IMR-90 (cell line): ENCODE results near the gene RUFY4. TPM values are rescaled to one million over a fixed set of nuclear protein-coding genes. Genes with fewer than 3 reads are reported as not detected.

Source experiments
- ATAC-seq: fragments of 200-7000 bp; cut with Tn5 transposase; 2 replicates; pipeline ENCODE4 v1.9.1; 2020; ENCODE audit warnings: low read depth, mild to moderate bottlenecking, moderate library complexity
- BruUV-seq: library from RNA; stranded (reverse); fragments of 400-500 nt; replicated peaks from 2 replicates; lab custom pipeline; 2021; lab: Mats Ljungman, UMichigan
- CTCF ChIA-PET: fragments of 300-600 bp; formaldehyde crosslinking; extraction: SDS; loops from one replicate; lab custom pipeline; 2021; ENCODE audit warnings: antibody characterized with exemption; lab: Yijun Ruan, JAX
- POLR2A ChIA-PET: fragments of 300-600 bp; sonication (Branson Sonifier 250); formaldehyde crosslinking; loops from one replicate; lab custom pipeline; 2022; ENCODE audit warnings: antibody characterized with exemption; ENCODE audit not compliant: unreplicated experiment; lab: Charles Lee
- DNase-seq: peaks from one replicate; pipeline ENCODE4 v3.0.0; 2013
- H2AFZ ChIP-seq: replicated peaks from 2 replicates; pipeline ENCODE3; 2013; ENCODE audit warnings: low read length, mild to moderate bottlenecking; ENCODE audit not compliant: poor library complexity
- H2AK5ac ChIP-seq: 2 replicates; pipeline ENCODE4 v1.6.1; 2013; ENCODE audit warnings: low read depth, low read length, inconsistent platforms
- H2AK9ac ChIP-seq: replicated peaks from 2 replicates; pipeline ENCODE3; 2013; ENCODE audit warnings: mild to moderate bottlenecking, low read depth, low read length, moderate library complexity; ENCODE audit not compliant: poor library complexity
- H2BK120ac ChIP-seq: 2 replicates; pipeline ENCODE4 v1.6.1; 2013; ENCODE audit warnings: low read depth, low read length, inconsistent platforms
- H2BK15ac ChIP-seq: 3 replicates; pipeline ENCODE4 v1.6.1; 2013; ENCODE audit warnings: low read depth, low read length, inconsistent platforms
- H2BK20ac ChIP-seq: 2 replicates; pipeline ENCODE4 v1.6.1; 2013; ENCODE audit warnings: low read depth, mild to moderate bottlenecking, inconsistent platforms, low read length, moderate library complexity
- H2BK5ac ChIP-seq: 2 replicates; pipeline ENCODE4 v1.6.1; 2013; ENCODE audit warnings: mild to moderate bottlenecking, low read depth, low read length, inconsistent platforms; ENCODE audit not compliant: poor library complexity, severe bottlenecking
- H3K14ac ChIP-seq: replicated peaks from 2 replicates; pipeline ENCODE4 v1.6.1; 2013; ENCODE audit warnings: low read depth, low read length, inconsistent platforms
- H3K18ac ChIP-seq: 2 replicates; pipeline ENCODE4 v1.6.1; 2013; ENCODE audit warnings: low read depth, low read length, control low read depth
- H3K23ac ChIP-seq: 2 replicates; pipeline ENCODE4 v1.6.1; 2013; ENCODE audit warnings: low read depth, low read length, inconsistent platforms
- H3K27ac ChIP-seq: 2 replicates; pipeline ENCODE4 v1.5.1; 2013; ENCODE audit warnings: mild to moderate bottlenecking, control low read depth, low read length; ENCODE audit not compliant: insufficient read depth
- H3K27me3 ChIP-seq: 2 replicates; pipeline ENCODE4 v1.6.1; 2013; ENCODE audit warnings: low read length; ENCODE audit not compliant: control insufficient read depth, insufficient read depth
- H3K36me3 ChIP-seq: 2 replicates; pipeline ENCODE4 v1.6.1; 2013; ENCODE audit warnings: low read length, mixed read lengths; ENCODE audit not compliant: control insufficient read depth, insufficient read depth
- H3K4ac ChIP-seq: 2 replicates; pipeline ENCODE4 v1.6.1; 2013; ENCODE audit warnings: low read depth, low read length, inconsistent platforms
- H3K4me1 ChIP-seq: 2 replicates; pipeline ENCODE4 v1.6.1; 2013; ENCODE audit warnings: low read length, mixed read lengths; ENCODE audit not compliant: control insufficient read depth, insufficient read depth
- H3K4me2 ChIP-seq: 2 replicates; pipeline ENCODE4 v1.6.1; 2013; ENCODE audit warnings: low read depth, mild to moderate bottlenecking, control low read depth, low read length, moderate library complexity
- H3K4me3 ChIP-seq: 2 replicates; pipeline ENCODE4 v1.5.1; 2013; ENCODE audit warnings: low read depth, mild to moderate bottlenecking, control low read depth, low read length, moderate library complexity; ENCODE audit not compliant: insufficient read depth
- H3K56ac ChIP-seq: 2 replicates; pipeline ENCODE4 v1.6.1; 2013; ENCODE audit warnings: low read length, inconsistent platforms; ENCODE audit not compliant: insufficient read depth; ENCODE audit errors: extremely low read depth
- H3K79me1 ChIP-seq, 2 experiments: 2 replicates each; pipeline ENCODE4 v1.6.1; 2013; ENCODE audit warnings: low read length in 2 of 2, inconsistent platforms in 1 of 2, low read depth in 1 of 2
- H3K9ac ChIP-seq: 2 replicates; pipeline ENCODE4 v1.6.1; 2013; ENCODE audit warnings: low read depth, low read length, control low read depth
- H3K9me1 ChIP-seq: 2 replicates; pipeline ENCODE4 v1.6.1; 2013; ENCODE audit warnings: low read length, inconsistent platforms; ENCODE audit not compliant: insufficient read depth
- H3K9me3 ChIP-seq: 2 replicates; pipeline ENCODE4 v1.6.1; 2013; ENCODE audit warnings: low read length; ENCODE audit not compliant: control insufficient read depth, insufficient read depth
- H4K20me1 ChIP-seq: 2 replicates; pipeline ENCODE4 v1.6.1; 2013; ENCODE audit warnings: low read length, inconsistent platforms; ENCODE audit not compliant: insufficient read depth
- H4K5ac ChIP-seq: 2 replicates; pipeline ENCODE4 v1.6.1; 2013; ENCODE audit warnings: mild to moderate bottlenecking, low read depth, low read length, control low read depth
- H4K8ac ChIP-seq, 2 experiments: 2 replicates each; pipeline ENCODE4 v1.6.1; 2013; ENCODE audit warnings: low read depth in 2 of 2, low read length in 2 of 2, control low read depth in 1 of 2, inconsistent platforms in 1 of 2
- H4K91ac ChIP-seq: 2 replicates; pipeline ENCODE4 v1.6.1; 2013; ENCODE audit warnings: low read depth, low read length, inconsistent platforms; ENCODE audit not compliant: insufficient read depth
- CHD1 ChIP-seq: IDR thresholded peaks from 2 replicates; pipeline ENCODE4 v1.6.1; 2012; ENCODE audit warnings: low read depth, low read length, improper control_type of control experiment
- USF2 ChIP-seq: fragments of 150-350 bp; IDR thresholded peaks from 2 replicates; pipeline ENCODE4 v1.6.1; 2017; ENCODE audit warnings: mild to moderate bottlenecking, antibody characterized with exemption, low read length, low read depth
- WGBS, 2 experiments: methylation state at CpG; one replicate each; pipeline versions ENCODE4 v1.1.5 to v1.1.7; 2013; ENCODE audit warnings: missing lambda C conversion rate in 2 of 2; ENCODE audit not compliant: insufficient read length in 1 of 2; ENCODE audit errors: extremely low coverage in 2 of 2; 5-methylcytosine and 5-hydroxymethylcytosine counted together
- dilution Hi-C: fragments of 300-500 bp; cut with HindIII; formaldehyde crosslinking; loops from one replicate; pipeline ENCODE4 v1.14.3; 2018; ENCODE audit warnings: low sequenced_read_pairs; ENCODE audit not compliant: unreplicated experiment
- in situ Hi-C: fragments of 300-500 bp; cut with MboI; formaldehyde crosslinking; loops from 3 replicates; pipeline ENCODE4 v1.14.3; 2019; ENCODE audit warnings: low sequenced_read_pairs, inconsistent platforms, mixed read lengths
- intact Hi-C: fragments of 100-400 bp; cut with micrococcal nuclease; formaldehyde crosslinking; loops from 2 replicates; pipeline ENCODE4 v1.10.0; 2022
- polyA plus RNA-seq, 3 experiments: library from polyadenylated mRNA; depleted of rRNA; stranded (reverse); fragments of >200 nt; gene quantifications; 2 replicates each; pipeline ENCODE4 v1.2.3, GENCODE V29; 2012; ENCODE audit warnings: low replicate concordance in 1 of 3
- total RNA-seq: library from RNA; depleted of rRNA; stranded (reverse); fragments of >200 nt; gene quantifications from 2 replicates; pipeline ENCODE4 v1.2.3, GENCODE V29; 2012

RUFY4 gene
- total and polyA plus RNA-seq, 2 of the 4 experiments (the other 2 are of a cell fraction) = not detected

GRCh38 chr2:218130377-218130776 lies 61.3 kb downstream of the RUFY4 start:
- CTCF ChIA-PET = no interaction called here
- H4K20me1 ChIP-seq = no peaks in the 10 kb centered on the region
- H3K4me2 ChIP-seq = no peak overlapping the region
- H4K5ac ChIP-seq = no peak overlapping the region
- TF ChIP-seq USF2 = no peak
- no peak for TF ChIP-seq CHD1
- H3K9ac ChIP-seq = no peak overlapping the region
- WGBS, 2 experiments = no CpG with 5 or more reads among the region's 2 CpGs
- no peak overlapping the region for H3K4ac ChIP-seq
- H4K8ac ChIP-seq = no peak overlapping the region
- in situ Hi-C loops (no loop called here), intact Hi-C loops (no loop called here), dilution Hi-C loops (no loop called here)
- H3K27ac ChIP-seq = no peak overlapping the region
- H2AFZ ChIP-seq = no peak overlapping the region
- H3K9me1 ChIP-seq = no peaks in the 10 kb centered on the region
- POLR2A ChIA-PET = interaction anchor here (0.5 kb wide), 1 partner anchor 695 kb away, joined by 8 read pairs; no protein-coding TSS in a partner anchor
- H3K18ac ChIP-seq = no peak overlapping the region
- H2BK20ac ChIP-seq = no peak overlapping the region
- H3K4me3 ChIP-seq = no peak overlapping the region
- no TSS peak for BruUV-seq
- H2AK5ac ChIP-seq = no peak overlapping the region
- no peaks in the 10 kb centered on the region for H3K9me3 ChIP-seq
- no peaks in the 10 kb centered on the region for H3K79me1 ChIP-seq
- H2AK9ac ChIP-seq = no peak overlapping the region
- H2BK120ac ChIP-seq = no peak overlapping the region
- no peaks in the 10 kb centered on the region for H3K4me1 ChIP-seq
- H3K56ac ChIP-seq = no peak overlapping the region
- no peak overlapping the region for H2BK15ac ChIP-seq
- no peak overlapping the region for H4K91ac ChIP-seq
- DNase-seq (no peak), ATAC-seq (no peak)
- H3K27me3 ChIP-seq = peaks cover 64% of the 10 kb centered on the region
- no peak overlapping the region for H2BK5ac ChIP-seq
- H3K36me3 ChIP-seq = no peaks in the 10 kb centered on the region
- no peak overlapping the region for H3K14ac ChIP-seq
- no peak overlapping the region for H3K23ac ChIP-seq
